Erythroblast (primary cell): ENCODE data around the gene DTHD1.

Experiments used
- GATA1 ChIP-seq: IDR thresholded peaks from 2 replicates; pipeline ENCODE4 v1.6.1; 2011; ENCODE audit warnings: low read depth, mild to moderate bottlenecking, control low read depth, low read length, moderate library complexity
- POLR2A ChIP-seq: IDR thresholded peaks from 2 replicates; pipeline ENCODE4 v1.6.1; 2011; ENCODE audit warnings: mild to moderate bottlenecking, low read length

GRCh38 chr4:36358173-36358572, 76.8 kb downstream of the DTHD1 start:
- TF ChIP-seq POLR2A (no peak), GATA1 (no peak)
